Measurements from ENCODE around the gene RAD51B.

DNA sequence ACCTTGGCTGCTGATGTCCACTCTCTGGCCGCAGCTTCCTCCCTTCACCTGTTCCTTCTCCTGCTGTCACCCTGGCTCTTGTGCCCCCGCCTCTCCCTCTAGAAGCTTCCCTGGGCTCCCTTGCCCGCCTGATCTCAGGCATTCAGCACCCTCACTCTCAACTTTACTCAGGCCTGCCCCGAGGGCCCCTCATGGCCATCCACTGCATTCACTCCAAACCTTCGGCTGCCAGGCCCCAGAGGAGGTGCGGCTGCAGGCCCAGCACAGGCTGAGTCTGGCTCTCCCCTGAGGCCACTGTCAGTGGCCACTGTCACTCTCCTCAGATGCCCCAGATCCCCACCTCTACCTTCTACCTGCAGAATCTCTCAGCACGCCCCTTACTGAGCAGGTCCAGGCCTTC is 789.4 kb downstream of the RAD51B start:
- TF ChIP-seq SPI1 (IDR thresholded peaks at IDR 0.05; ENCODE audit: low read depth, low read length): no peak
- no peak for TF ChIP-seq POLR2A (IDR thresholded peaks at IDR 0.05; ENCODE audit: low read depth, low read length)
- TF ChIP-seq PAX5 (IDR thresholded peaks at IDR 0.05; ENCODE audit: insufficient read depth, low read length, severe bottlenecking): no peak

Measured in GM12891 (cell line).